HepG2 (cell line): ENCODE results near the gene GFPT1. TPM values are rescaled to one million over a fixed set of nuclear protein-coding genes. Genes with fewer than 3 reads are reported as not detected.

ENCODE experiments used
- ARID4A ChIP-seq: sonication (generic); formaldehyde crosslinking; IDR thresholded peaks from 2 replicates; pipeline ENCODE4 v1.5.0; 2020; ENCODE audit warnings: mild to moderate bottlenecking, missing genetic modification reagents, borderline replicate concordance
- CEBPB ChIP-seq: IDR thresholded peaks from 2 replicates; pipeline ENCODE4 v1.6.1; 2011; ENCODE audit warnings: low read depth, low read length, improper control_type of control experiment, borderline replicate concordance
- GABPB1 ChIP-seq: IDR thresholded peaks from 2 replicates; pipeline ENCODE4 v1.6.1; 2016; ENCODE audit warnings: mild to moderate bottlenecking, missing genetic modification reagents, moderate library complexity, missing compliant biosample characterization
- GATAD2A ChIP-seq: IDR thresholded peaks from 2 replicates; pipeline ENCODE4 v1.6.1; 2016
- HOXA3 ChIP-seq: sonication (generic); formaldehyde crosslinking; IDR thresholded peaks from 2 replicates; pipeline ENCODE4 v1.5.0; 2020; ENCODE audit warnings: missing genetic modification reagents
- MAZ ChIP-seq, 2 experiments: sonication (generic) in 1 of 2; formaldehyde crosslinking in 1 of 2; IDR thresholded peaks; 2 replicates each; pipeline versions ENCODE4 v1.5.0 to v1.6.1; 2012 to 2020; ENCODE audit warnings: low read depth in 2 of 2, mild to moderate bottlenecking in 2 of 2, borderline replicate concordance in 1 of 2, improper control_type of control experiment in 1 of 2, low read length in 1 of 2, missing genetic modification reagents in 1 of 2, moderate library complexity in 1 of 2
- MEF2D ChIP-seq: sonication (generic); formaldehyde crosslinking; IDR thresholded peaks from 2 replicates; pipeline ENCODE4 v1.5.1; 2020; ENCODE audit warnings: mild to moderate bottlenecking, missing genetic modification reagents
- NR2F6 ChIP-seq, 2 experiments: IDR thresholded peaks; 2 replicates each; pipeline ENCODE4 v1.6.1; 2016; ENCODE audit warnings: antibody characterized with exemption in 1 of 2, mild to moderate bottlenecking in 1 of 2
- PPARG ChIP-seq: conservative IDR thresholded peaks from 2 replicates; pipeline ENCODE4 v1.6.1; 2016; ENCODE audit warnings: missing biosample characterization, missing genetic modification reagents
- RAD21 ChIP-seq: fragments of 450-650 bp; formaldehyde crosslinking; IDR thresholded peaks from 2 replicates; pipeline ENCODE4 v1.5.0; 2020; ENCODE audit warnings: mild to moderate bottlenecking
- STAG1 ChIP-seq: sonication (generic); formaldehyde crosslinking; IDR thresholded peaks from 2 replicates; pipeline ENCODE4 v1.4.0; 2020; ENCODE audit warnings: missing genetic modification reagents
- TEAD3 ChIP-seq: optimal IDR thresholded peaks from 2 replicates; pipeline ENCODE3; 2016; ENCODE audit warnings: borderline replicate concordance
- ZNF136 ChIP-seq: sonication (generic); formaldehyde crosslinking; IDR thresholded peaks from 2 replicates; pipeline ENCODE4 v1.8.1; 2022; ENCODE audit warnings: low read depth, mild to moderate bottlenecking, moderate library complexity, missing genetic modification reagents
- ZNF747 ChIP-seq: sonication (generic); formaldehyde crosslinking; IDR thresholded peaks from 2 replicates; pipeline ENCODE4 v1.8.1; 2023; ENCODE audit warnings: missing genetic modification reagents, mild to moderate bottlenecking, borderline replicate concordance
- ZSCAN9 ChIP-seq: IDR thresholded peaks from 2 replicates; pipeline ENCODE4 v1.6.1; 2016; ENCODE audit warnings: borderline replicate concordance
- polyA plus RNA-seq, 8 experiments: library from polyadenylated mRNA; depleted of rRNA in 3 of 8; stranded (reverse) in 7 of 8; unstranded in 1 of 8; fragments of >200 nt; fragmentation: Illumina TruSeq in 4 of 8; extraction: Trizol in 4 of 8; gene quantifications; 2 replicates each; pipeline versions ENCODE4 v1.2.1 to v1.2.3, GENCODE V29; 2011 to 2016; ENCODE audit warnings: low read depth in 4 of 8, missing spikeins in 1 of 8, mixed read lengths in 1 of 8; ENCODE audit not compliant: insufficient read depth in 1 of 8
- total RNA-seq, 5 experiments: library from RNA; depleted of rRNA; stranded (reverse); fragments of >200 nt; fragmentation: Illumina TruSeq; extraction: Trizol; gene quantifications; 2 replicates each; pipeline ENCODE4 v1.2.3, GENCODE V29; 2016; ENCODE audit warnings: low read depth in 1 of 5
- TF ChIP-seq, protein P1 (sequence below): sonication (generic); formaldehyde crosslinking; IDR thresholded peaks from 2 replicates; pipeline ENCODE4 v1.5.1; 2020; ENCODE audit warnings: missing genetic modification reagents, mild to moderate bottlenecking, borderline replicate concordance
- TF ChIP-seq, protein P2 (sequence below): sonication (generic); formaldehyde crosslinking; IDR thresholded peaks from 2 replicates; pipeline ENCODE4 v1.4.0; 2020; ENCODE audit warnings: missing genetic modification reagents

The GFPT1 gene
- total and polyA plus RNA-seq, 2 of the 13 experiments (the other 11 are each of a cell fraction or from before 2014, with no cell fraction given), result 24.0 to 84.9 TPM

GRCh38 chr2:69272803-69273471 is 114.1 kb downstream of the GFPT1 start (continued):
- TF ChIP-seq, protein P1, sequence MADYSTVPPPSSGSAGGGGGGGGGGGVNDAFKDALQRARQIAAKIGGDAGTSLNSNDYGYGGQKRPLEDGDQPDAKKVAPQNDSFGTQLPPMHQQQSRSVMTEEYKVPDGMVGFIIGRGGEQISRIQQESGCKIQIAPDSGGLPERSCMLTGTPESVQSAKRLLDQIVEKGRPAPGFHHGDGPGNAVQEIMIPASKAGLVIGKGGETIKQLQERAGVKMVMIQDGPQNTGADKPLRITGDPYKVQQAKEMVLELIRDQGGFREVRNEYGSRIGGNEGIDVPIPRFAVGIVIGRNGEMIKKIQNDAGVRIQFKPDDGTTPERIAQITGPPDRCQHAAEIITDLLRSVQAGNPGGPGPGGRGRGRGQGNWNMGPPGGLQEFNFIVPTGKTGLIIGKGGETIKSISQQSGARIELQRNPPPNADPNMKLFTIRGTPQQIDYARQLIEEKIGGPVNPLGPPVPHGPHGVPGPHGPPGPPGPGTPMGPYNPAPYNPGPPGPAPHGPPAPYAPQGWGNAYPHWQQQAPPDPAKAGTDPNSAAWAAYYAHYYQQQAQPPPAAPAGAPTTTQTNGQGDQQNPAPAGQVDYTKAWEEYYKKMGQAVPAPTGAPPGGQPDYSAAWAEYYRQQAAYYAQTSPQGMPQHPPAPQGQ, result 0 out of 2 replicates have a peak, but pooled peaks have one; percentile 46
- TF ChIP-seq HOXA3 (CRISPR knock-in tag) (0 out of 2 replicates have a peak, but pooled peaks have one; percentile 50), NR2F6 (IDR thresholded peaks at IDR 0.05) (no peak), NR2F6 (CRISPR knock-in tag; IDR thresholded peaks at IDR 0.05) (peak; percentile 43; the same call in 1 of the 2 replicates), GABPB1 (0 out of 2 replicates have a peak, but pooled peaks have one; percentile 29), STAG1 (CRISPR knock-in tag) (peak; percentile 86), GATAD2A (CRISPR knock-in tag) (peak; percentile 67), ZNF136 (peak; percentile 50; the same call in 1 of the 2 replicates), MAZ (IDR thresholded peaks at IDR 0.05; ENCODE audit: borderline replicate concordance, low read depth, low read length) (no peak), MAZ (CRISPR knock-in tag; IDR thresholded peaks at IDR 0.05; ENCODE audit: low read depth) (0 out of 2 replicates have a peak, but pooled peaks have one; percentile 36), CEBPB (peak; percentile 73; the same call in 1 of the 2 replicates), TEAD3 (CRISPR knock-in tag) (peak; percentile 95), ZSCAN9 (CRISPR knock-in tag) (0 out of 2 replicates have a peak, but pooled peaks have one; percentile 32), ARID4A (CRISPR knock-in tag) (peak; percentile 40; the same call in 1 of the 2 replicates), ZNF747 (CRISPR knock-in tag) (peak; percentile 75; the same call in 1 of the 2 replicates), RAD21 (CRISPR knock-in tag) (peak; percentile 88), MEF2D (CRISPR knock-in tag) (peak; percentile 27; the same call in 1 of the 2 replicates), PPARG (CRISPR knock-in tag) (peak; percentile 64; the same call in 1 of the 2 replicates)
- TF ChIP-seq, protein P2, sequence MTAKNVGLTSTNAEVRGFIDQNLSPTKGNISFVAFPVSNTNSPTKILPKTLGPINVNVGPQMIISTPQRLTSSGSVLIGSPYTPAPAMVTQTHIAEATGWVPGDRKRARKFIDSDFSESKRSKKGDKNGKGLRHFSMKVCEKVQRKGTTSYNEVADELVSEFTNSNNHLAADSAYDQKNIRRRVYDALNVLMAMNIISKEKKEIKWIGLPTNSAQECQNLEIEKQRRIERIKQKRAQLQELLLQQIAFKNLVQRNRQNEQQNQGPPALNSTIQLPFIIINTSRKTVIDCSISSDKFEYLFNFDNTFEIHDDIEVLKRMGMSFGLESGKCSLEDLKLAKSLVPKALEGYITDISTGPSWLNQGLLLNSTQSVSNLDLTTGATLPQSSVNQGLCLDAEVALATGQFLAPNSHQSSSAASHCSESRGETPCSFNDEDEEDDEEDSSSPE (CRISPR knock-in tag), result no peak
